ENCODE data around the gene BACH2.
"Not testable (repeated sequence)": the region's sequence is repeated elsewhere in the genome, so short reads cannot be mapped to it uniquely, and the experiment has no call there.

Gene BACH2

GRCh38 chr6:90139272-90139817, 157.3 kb downstream of the BACH2 start:
- intact Hi-C loops (cut with DNase I): no loop called here
- no peak for DNase-seq

GRCh38 chr6:90136837-90137568, 159.6 kb downstream of the BACH2 start:
- intact Hi-C loops (cut with DNase I): no loop called here
- no peak for DNase-seq

DNA sequence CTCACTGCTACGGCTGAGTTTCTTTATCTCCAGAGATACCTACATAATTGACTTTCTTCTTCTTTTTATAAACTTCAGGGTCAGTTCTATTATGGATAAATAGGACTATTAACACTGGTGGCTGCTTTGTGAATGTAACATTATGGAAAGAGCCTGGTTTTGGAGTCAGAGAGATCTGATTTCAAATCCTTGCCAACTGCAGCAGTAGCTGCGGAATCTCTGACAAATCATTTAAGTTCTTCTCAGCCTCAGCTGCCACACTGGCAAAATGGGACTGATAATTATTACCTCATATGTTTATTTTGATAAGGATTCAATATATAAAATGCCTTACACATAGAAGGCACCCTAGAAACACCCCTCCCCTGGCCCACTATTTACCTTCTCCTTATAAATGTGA, 160.5 kb downstream of the BACH2 start:
- DNase-seq: no peak
- intact Hi-C loops (cut with DNase I): no loop called here

DNA sequence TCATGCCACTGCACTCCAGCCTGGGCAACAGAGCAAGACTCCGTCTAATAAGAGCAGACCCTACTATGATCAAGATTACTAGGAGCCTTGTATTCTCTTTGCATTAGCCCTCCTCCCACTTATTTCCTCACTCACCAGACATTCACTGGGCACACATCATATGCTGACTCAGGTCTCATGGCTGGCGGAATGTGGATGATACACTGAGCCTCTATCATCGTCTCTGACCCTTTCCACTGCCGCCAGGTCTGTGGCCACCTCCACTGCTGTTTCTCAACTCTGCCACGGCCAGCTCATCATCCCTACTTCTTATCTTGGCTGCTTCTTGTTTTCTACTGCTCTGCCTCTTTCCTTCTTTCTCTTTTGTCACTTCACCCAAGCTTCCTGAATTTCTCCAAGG, 161.0 kb downstream of the BACH2 start:
- intact Hi-C loops (cut with DNase I): no loop called here
- DNase-seq: no peak

- DNase-seq; intact Hi-C loops (cut with DNase I): not testable (repeated sequence)
Observed at GRCh38 chr6:90133664-90134063, 163.0 kb downstream of the BACH2 start.

- peak in 6 of 10 donors; percentile 14 to 88 (median 30) for DNase-seq
- intact Hi-C loops (cut with DNase I): no loop called here
Observed at GRCh38 chr6:90131614-90132423, 164.8 kb downstream of the BACH2 start.

DNA sequence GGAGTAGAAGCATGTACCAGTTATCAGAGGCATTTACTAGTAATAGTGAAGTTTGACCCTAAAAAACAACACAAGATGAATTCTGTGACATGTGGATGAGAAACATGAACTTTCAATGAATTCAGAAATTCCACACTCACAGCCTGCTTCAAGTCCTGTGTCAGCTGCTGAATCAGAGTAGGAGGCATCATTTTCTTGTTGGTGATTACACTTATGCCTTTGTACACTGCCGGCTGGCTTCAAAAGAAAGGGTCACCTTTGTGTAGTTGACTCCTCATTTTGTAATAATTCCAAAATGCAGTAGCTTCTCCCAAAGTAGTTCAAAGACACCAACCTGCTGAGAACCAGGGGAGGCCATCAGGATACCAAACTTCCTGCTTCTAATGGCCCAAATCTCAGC, 165.5 kb downstream of the BACH2 start:
- DNase-seq: no peak
- intact Hi-C loops (cut with DNase I): no loop called here

DNA sequence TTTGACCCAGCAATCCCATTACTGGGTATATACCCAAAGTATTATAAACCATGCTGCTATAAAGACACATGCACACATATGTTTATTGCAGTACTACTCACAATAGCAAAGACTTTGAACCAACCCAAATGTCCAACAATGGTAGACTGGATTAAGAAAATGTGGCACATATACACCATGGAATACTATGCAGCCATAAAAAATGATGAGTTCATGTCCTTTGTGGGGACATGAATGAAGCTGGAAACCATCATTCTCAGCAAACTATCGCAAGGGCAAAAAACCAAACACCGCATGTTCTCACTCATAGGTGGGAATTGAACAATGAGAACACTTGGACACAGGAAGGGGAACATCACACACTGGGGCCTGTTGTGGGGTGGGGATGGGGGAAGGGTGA, 168.0 kb downstream of the BACH2 start:
- DNase-seq; intact Hi-C loops (cut with DNase I): not testable (repeated sequence)

DNA sequence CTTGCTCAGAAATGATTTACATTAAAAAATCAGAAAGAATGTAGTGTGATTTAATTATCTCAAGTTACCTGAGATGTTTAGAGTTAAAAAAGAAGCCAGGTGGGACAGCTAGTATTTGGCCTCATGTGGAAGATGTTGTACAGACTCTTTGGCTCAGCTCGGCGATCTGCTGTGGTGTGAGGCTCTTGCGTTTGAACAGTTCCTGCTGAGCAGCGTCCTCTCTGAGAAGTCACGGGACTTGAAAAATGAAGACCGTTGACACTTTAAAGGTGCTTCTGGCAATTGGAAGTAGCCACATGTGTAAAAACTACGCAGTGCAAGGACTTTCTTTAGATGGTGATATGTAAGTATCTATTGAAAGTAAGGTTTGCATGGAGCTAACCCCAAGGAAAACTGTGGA, 169.0 kb downstream of the BACH2 start:
- intact Hi-C loops (cut with DNase I): no loop called here
- no peak for DNase-seq

GRCh38 chr6:90126839-90127238, 169.8 kb downstream of the BACH2 start:
- no peak for DNase-seq
- intact Hi-C loops (cut with DNase I): no loop called here

DNA sequence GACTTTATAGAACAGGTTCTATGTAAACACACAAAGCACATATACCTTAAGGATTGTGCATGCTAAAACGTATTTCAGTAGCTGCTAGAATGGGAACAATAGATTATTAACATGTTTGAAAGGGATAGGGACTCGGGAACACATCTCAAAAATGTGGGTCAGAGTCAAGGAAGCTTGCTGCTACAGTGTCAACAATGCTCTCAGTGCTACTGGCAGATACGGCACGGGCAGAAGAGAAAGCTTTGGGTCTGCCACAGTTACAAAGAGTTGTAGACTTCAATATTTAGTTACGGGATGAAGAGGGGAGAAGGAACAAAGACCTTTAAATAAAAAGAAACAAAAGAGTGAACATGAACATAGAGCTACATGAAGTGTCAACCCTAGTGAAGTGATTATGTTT, 170.5 kb downstream of the BACH2 start:
- intact Hi-C loops (cut with DNase I): no loop called here
- DNase-seq: no peak

- DNase-seq: no peak
- intact Hi-C loops (cut with DNase I): no loop called here
Observed at GRCh38 chr6:90124874-90125510, 171.7 kb downstream of the BACH2 start.

DNA sequence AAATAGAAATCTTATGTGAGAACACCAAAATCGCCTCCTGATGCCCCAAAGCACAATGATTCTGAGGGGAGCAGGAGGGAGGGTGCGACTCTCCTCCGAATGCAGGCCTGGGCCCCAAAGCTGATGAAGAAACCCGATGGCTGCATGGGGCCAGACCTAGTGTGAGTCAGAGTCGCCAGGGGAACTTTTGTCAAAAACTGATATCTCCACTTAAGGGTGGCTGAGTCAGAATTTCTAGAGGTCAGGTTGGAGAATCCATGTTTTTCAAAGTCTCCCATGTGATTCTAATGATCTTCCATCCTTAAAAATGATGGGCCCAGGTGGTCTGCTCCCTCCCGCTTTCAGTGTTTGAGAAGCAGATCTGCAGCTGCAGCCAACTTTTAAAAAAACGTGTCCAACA, 172.8 kb downstream of the BACH2 start:
- DNase-seq: no peak
- intact Hi-C loops (cut with DNase I): no loop called here

- intact Hi-C loops (cut with DNase I): no loop called here
- no peak for DNase-seq
Observed at GRCh38 chr6:90121982-90122381, 174.7 kb downstream of the BACH2 start.

DNA sequence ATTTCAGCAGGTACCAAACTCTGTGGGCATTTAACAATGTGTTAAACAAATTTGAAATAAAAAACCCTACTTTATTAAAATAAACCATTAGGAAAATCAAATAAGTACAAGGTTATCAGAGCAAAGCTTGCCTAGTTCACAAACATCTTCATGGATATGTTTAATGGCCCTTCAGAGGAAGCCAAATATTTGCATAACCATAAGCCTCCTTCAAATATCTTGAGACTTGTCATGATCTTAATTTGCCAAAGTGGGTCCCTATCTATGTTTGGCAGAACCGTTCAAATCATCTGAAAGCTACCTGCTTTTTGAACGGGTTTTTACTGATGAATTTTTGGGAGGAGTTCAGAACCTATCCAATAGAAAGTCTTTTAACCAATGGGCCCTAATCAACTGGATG, 176.3 kb downstream of the BACH2 start:
- no peak for DNase-seq

DNA sequence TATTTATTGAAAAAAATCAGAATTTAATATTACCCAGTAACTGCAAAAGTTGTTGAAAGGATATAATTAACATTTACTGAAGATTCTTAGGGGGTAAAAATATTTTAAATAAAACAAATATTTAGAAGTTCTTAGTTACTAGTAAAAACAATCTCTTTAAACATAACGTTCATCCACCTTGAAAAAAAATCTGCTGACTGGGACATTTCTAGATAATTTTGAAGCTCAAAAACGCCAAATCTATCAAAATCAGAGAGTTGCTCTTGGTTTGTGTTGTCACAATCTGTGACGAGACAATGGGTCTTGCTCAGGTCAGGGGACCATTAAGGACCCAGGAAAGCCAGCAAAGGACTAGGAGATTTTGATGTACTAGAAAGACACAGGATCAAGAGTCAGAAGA, 177.0 kb downstream of the BACH2 start:
- DNase-seq: no peak
- intact Hi-C loops (cut with DNase I): no loop called here

More for the DNA sequence above, 176.3 kb downstream of the BACH2 start:
- intact Hi-C loops (cut with DNase I): no loop called here

- intact Hi-C loops (cut with DNase I): no loop called here
- no peak for DNase-seq
Observed at GRCh38 chr6:90118581-90118980, 178.1 kb downstream of the BACH2 start.

DNA sequence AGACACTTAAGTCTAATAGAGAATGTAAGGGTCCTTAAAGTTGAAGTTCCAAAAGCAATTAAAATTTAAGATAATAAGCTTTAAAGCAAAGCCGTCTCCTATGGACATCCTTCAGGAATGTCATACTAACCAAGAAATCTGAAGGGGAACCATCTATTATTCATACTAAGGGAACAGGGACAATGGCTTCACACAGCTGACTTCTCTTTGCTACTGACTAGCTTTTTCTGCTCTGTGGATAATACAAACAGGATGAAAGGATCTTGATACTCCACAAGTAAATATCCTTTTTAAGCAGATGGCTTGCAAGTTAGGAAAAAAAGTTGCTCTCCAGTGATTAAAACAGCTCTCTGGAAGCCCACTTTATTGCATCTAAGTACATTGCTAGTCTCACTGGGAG, 178.6 kb downstream of the BACH2 start:
- intact Hi-C loops (cut with DNase I): no loop called here
- no peak for DNase-seq

DNA sequence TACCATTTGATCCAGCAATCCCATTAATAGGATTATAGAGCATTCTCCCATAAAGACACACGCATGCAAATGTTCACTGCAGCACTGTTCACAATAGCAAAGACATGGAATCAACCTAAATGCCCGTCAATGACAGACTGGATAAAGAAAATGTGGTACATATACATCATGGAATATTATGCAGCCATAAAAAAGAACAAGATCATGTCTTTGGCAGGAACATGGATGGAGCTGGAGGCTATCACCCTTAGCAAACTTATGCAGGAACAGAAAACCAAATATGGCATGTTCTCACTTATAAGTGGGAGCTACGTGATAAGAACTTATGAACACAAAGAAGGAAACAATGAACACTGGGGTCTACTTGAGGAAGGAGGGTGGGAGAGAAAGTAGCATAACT, 180.5 kb downstream of the BACH2 start:
- DNase-seq; intact Hi-C loops (cut with DNase I): not testable (repeated sequence)

DNA sequence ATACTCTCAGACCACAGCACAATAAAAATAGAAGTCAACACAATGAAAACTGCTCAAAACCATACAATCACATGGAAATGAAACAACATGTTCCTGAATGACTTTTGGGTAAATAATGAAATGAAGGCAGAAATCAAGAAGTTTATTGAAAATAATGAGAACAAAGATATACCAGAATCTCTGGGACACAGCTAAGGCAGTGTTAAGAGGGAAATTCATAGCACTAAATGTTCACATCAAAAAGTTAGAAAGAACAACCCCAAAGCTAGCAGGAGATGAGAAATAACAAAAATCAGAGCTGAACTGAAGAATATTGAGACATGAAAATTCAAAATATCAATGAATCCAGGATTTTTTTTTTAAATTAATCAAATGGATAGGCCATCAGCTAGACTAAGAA, 183.3 kb downstream of the BACH2 start:
- intact Hi-C loops (cut with DNase I): no loop called here

DNA sequence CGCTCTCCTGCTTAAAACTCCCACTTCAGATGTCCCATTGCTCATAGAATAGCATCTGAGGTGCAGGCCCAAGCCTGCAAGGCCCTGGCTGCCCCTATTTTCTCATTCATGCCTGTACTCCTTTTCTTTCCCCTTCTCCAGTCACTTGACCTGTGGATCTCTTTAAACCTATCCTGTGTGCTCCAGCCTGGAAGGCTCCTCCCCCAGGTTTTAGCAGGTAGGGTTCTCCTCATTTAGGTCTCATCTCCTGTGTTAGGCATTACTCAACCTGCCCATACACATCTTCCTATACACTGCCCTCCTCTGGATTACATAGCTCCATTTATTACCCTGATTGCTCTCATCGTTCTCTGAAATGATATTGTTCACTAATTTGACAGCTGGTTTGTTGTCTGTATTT, 185.3 kb downstream of the BACH2 start:
- DNase-seq: no peak
- intact Hi-C loops (cut with DNase I): no loop called here

More for the DNA sequence above, 183.3 kb downstream of the BACH2 start:
- no peak for DNase-seq
